GM21737 (cell line): ENCODE results near the gene OR11G2.
"Not testable (repeated sequence)": the region's sequence is repeated elsewhere in the genome, so short reads cannot be mapped to it uniquely, and the experiment has no call there.

Source experiments
- ATAC-seq: cut with Tn5 transposase; IDR thresholded peaks from one replicate; pipeline ENCODE4 v1.9.1; 2021; ENCODE audit warnings: mild to moderate bottlenecking, moderate library complexity; ENCODE audit not compliant: unreplicated experiment

OR11G2 gene

GRCh38 chr14:20223410-20223809, 32.7 kb downstream of the OR11G2 start, which contains the start of gene OR11H6:
Gene OR11H6, plus strand, starts transcription at chr14:20223710. Its CDS starts 0 bp downstream, at chr14:20223710.
- ATAC-seq, result no peak

DNA sequence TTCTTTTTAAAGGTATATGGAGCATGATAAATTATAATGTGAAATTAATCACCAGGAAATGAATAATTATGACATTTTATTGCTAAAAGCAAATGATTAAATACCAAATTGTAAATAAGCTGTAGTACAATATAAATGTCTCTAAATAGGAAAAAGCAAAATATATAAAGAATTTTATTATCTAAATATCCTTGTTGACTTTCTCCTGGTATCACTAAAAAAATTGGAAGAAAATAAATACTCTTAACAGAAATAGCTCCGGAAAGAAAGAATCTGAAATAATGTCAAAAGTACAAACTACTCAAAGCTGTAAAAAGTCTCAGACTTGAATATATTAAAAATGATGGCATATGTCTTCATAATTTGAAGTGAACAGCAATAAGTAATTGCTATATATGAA, 38.0 kb downstream of the OR11G2 start, which contains the start of gene OR11H7:
Gene OR11H7, plus strand, starts transcription at position 301 of the 400 bp plus-strand sequence.
- ATAC-seq, result no peak

- not testable (repeated sequence) for ATAC-seq
These were observed 44.7 kb downstream of the OR11G2 start for GRCh38 chr14:20235415-20235814.

GRCh38 chr14:20247646-20248246, 57.0 kb downstream of the OR11G2 start:
- ATAC-seq, result no peak
